SW480 (cell line): ENCODE measurements around the gene GPC4.

Source experiments
- DNase-seq: peaks from one replicate; pipeline ENCODE4 v3.0.0-alpha.2; 2016; ENCODE audit warnings: low spot score

Gene GPC4

GRCh38 chrX:133410550-133410949, 4.7 kb downstream of the GPC4 start:
- DNase-seq = no peak

- no peak for DNase-seq
These were observed 9.6 kb downstream of the GPC4 start for GRCh38 chrX:133405498-133406185.

- no peak for DNase-seq
These were observed 11.3 kb downstream of the GPC4 start for GRCh38 chrX:133403984-133404383.

DNA sequence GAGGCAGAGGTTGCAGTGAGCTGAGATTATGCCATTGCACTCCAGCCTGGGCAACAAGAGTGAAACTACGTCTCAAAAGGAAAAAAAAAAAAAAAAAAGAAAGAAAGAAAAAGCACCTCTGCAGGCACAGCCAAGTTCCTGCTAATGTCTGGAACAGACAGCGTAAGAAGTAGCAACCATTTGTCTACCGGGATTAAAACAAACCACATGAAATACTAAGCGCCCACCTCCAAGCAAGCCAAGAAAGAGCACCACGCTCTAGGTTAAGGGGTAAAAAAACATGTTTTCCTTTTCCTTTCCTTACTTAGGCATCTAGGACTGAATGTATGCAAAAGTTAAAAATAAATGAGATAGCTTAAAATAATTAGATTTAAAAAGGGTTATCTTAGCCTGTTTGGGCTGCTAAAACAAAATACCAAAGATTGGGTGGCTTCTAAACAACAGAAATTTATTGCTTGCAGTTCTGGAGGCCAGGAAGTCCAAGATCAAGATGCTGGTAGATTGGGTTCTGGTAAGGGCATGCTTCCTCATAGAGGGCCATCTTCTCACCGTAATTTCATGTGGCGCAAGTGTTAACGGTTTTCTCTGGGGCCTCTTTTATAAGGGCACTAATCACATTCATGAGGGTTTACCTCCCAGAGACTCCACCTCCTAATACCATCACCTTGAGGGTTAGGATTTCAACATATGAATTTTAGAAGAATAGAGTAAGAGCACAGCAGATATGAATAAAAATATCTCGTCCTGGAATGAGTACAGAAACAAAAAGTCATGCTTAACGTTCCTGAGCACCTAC, 12.3 kb downstream of the GPC4 start:
- DNase-seq = no peak

DNA sequence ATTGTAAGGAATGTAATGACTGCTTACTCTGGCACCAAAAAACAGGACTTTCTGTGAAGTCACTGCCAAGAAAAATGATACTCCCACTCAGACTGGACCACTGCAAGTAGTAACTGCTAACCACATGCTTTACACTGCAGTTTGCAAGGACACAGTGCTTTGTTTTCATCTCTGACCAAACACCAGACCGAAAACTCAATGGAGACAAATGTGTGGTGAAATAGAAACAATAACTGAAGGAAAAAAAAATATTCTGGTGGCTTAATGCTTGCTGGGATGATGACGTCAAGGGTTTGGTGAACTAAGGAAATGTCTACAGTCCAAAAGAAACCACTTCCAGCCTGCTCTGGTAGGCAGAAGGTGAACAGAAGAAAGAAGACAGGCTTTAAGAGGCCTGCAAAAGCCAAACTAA, 13.2 kb downstream of the GPC4 start:
- DNase-seq = no peak

DNA sequence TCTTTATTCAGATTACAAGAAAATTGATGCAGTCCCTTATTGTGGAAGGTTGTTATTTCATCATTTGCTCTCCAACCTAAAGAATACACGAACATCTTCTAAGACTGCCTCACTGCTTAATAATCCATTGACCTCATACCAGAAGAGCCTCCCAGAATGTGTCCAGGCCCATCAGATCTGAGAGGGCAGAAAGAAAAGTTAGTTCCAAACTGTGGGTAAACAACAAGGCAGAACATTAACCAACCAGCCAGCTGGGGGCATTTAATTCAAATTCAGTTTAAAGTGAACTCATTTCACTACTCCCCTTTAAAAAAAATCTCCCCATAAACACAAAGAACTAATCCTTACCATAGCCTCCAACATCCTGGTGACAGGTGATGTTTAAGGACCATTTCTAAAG, 13.8 kb downstream of the GPC4 start:
- DNase-seq = no peak

- no peak for DNase-seq
These were observed 15.9 kb downstream of the GPC4 start for GRCh38 chrX:133399411-133399810.

DNA sequence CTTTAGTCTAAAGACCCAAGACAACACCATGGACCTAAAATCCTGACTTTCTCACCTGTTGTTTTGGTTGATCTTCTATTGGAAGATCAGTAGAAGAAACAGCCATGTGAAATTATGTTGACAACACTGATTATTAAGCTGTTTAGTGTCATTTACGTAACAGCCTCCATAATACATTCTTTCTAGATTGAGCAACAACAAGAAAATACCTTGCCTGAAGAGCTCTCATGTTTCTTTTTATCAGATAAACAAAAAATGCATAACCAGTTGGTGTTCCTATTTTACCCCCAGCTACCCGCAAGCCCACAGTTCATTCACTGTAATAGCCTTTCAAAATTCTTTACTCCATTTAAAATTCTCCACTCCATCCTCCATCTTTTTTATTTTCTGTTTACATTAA, 20.5 kb downstream of the GPC4 start:
- no peak for DNase-seq

DNA sequence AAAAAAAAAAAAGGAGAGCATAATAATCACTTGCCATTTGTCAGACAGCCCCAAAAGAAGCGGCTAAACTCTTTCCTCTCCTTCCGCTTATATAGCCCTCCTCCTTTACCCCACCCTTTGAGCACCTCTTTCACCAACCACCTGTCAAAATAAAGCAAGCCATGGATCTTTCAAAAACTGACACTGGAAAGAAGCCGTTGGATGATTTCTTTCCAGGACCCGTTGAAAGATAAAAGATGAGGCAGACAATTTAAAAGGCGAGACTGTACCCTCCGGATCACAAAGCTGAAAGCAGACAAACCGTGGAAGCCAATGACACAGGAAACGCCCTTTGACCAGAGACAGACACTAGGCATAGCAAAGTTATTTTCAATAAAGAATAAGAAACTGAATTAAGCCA, 22.6 kb downstream of the GPC4 start:
- no peak for DNase-seq

DNA sequence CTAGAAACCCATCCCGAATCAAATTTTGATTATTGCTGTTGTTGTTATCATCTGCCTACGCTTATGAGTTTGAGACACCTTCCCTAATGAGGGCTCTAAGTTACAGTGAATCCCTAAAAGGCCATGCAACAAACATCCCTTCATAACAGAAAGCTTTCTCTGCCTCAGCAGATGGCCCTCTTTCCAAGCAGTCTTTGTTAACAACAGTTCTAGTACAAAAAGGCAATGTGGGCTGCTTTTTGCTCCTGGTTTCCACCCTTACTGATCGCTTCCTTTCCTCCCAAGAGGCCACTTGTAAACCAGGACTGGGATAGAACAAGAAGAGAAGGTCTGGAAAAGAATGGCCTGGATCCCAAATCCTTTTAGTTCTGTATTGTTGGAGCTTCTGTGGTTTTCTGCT, 24.2 kb downstream of the GPC4 start:
- DNase-seq = no peak

- no peak for DNase-seq
These were observed 24.6 kb downstream of the GPC4 start for GRCh38 chrX:133390676-133391075.

- no peak for DNase-seq
These were observed 25.3 kb downstream of the GPC4 start for GRCh38 chrX:133389975-133390374.

DNA sequence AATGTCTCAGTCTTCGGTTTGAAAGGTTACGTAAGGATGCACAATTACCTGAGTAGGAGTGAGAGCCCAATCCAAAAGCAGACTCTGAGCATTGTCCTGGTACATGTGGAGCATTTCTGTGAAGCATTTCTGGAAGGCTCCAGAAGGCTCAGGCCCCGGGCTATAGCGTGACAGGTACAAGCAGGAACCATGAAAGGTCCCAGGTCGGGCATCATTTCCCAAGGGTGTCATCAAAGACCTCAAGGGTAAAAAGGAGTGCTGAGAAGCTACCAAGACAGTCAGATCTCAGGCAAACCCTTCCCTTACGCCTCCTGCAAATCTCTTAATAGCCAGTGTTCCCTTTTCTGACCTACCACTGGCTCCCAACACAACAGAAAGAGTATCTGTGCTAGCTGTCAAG, 30.8 kb downstream of the GPC4 start:
- no peak for DNase-seq

DNA sequence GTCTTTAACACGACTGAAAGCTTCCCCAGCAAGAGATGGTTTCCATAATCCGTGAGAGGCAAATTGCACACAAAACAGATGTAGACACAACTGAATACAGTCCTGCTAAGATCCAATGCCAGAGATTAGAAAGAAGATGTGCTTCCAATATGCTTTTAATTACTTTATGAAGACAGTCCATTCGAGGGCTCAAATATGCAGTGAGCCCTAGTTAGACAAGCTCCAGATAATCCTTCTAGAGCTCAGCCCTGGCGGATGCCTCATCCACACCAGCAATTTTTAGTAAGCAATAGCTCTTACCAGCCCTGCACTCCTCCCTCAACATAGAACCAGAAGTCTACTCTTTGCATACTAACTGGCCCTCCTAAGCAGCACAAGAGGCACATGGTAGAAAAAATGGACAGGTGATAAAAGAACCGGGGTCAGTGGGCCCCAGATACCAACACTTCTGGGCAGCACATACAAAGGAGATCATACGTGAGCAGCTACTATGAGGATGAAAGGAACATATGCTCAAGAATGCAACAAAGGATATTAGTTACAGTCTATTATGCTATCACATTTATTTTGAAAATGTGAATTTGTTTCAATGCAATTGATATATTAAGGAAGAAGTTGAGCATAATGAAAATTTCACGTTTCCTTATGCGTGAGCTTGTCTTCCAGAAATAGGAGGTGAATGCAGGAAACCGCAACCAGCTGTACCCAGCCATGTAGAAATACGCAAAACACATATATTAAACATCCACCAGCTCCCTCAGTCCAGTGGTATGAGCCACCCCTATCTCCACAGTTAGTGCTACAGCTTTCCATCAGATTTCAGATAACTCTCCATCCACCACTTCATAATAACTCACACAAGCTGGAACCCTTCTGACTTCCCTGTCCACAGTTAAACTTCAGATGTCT, 34.3 kb downstream of the GPC4 start:
- DNase-seq = no peak

- no peak for DNase-seq
These were observed 38.9 kb downstream of the GPC4 start for GRCh38 chrX:133376422-133376821.

- no peak for DNase-seq
These were observed 39.5 kb downstream of the GPC4 start for GRCh38 chrX:133375615-133376340.

DNA sequence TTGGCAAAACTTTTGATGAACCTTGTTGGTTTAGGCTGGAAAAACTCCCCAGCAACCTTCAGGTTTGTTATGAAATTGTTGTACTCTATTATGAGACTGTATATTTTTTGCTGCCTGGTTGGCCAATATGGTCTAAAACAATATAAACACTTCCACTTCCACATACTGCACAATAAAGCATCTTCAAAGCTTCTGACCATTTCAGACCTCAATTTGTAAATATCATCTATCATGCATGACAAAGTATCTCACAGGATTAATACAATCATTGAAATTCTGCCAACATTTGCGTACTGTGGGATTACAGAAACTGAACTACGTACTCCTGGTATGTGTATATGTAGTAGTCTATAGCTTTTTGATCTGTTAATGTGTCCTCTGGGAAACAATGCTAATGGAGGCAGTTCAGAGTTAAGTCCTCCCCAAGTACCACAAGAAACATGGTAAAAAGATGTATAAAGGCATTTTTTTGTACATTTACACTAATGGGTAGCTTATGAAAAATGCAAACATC, 40.4 kb downstream of the GPC4 start:
- DNase-seq = no peak

DNA sequence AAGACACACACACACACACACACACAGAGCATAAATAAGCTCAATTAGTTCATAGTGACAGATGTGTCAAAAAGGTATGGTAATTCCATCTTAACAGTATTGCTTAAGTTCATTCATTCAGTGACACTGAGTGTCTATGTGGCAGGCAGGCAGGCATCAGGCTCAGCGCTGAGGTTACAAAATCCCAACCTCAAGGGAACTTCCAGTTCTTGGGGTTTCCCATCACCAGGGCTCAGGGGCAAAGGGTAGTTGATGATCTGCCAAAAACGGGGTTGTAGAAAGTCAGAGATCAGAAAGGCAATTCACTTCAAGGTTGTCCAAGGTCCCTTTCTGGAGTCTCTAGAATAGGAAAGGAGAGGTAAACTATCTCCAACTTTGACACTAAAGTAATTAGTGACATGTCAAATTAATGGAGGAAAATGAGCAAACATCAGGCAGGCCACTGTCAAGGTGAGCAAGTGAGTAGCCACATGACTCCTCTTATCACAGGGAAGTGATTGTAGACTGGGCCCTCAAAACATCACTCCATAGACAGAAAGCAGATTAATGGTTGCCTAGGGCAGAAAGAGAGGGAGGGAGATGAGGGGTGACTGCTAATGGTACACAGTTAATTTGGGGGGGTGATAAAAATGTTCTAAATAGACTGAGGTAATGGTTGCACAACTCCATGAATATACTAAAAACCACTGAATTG, 41.8 kb downstream of the GPC4 start:
- no peak for DNase-seq

DNA sequence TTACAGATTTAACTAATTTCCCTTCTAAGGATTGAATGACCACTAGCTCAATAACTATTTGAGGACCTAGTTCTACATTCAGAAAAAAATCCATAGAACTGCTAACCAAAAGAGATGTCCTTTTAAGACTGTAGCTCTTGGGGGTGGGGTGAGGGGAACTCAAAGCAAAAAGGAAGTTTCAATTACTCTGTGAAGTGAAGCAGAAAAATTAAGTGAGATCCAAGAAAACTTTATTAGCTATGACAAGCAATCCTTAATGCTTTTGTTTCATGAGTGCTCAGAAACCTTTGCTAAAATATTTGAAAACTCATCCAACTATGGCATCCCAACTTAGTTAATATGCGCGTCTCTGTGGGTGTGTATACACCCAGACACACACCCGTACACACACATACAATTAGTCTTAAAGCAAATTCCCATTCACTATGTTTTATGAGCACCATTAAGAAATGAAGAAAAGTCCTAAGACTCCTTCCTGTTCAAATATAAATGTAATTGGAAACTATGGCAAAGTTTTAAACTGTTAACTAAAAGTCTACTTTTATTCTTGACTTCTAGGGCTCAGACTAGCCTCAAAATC, 44.5 kb downstream of the GPC4 start:
- no peak for DNase-seq

GRCh38 chrX:133369065-133369464, 46.2 kb downstream of the GPC4 start:
- no peak for DNase-seq

- DNase-seq = no peak
These were observed 48.6 kb downstream of the GPC4 start for GRCh38 chrX:133366735-133367134.
